Stimulated activated CD8-positive, alpha-beta memory T cell treated with anti-CD3 and anti-CD28 coated beads, Interleukin-15, amount 100 ng/mL, for 48 hours (primary cell): ENCODE results near the gene NAA50.

ENCODE experiments used
- DNase-seq, 2 donors: peaks; one replicate each; pipeline ENCODE4 v3.0.0-alpha.2; 2020; ENCODE audit warnings: low read depth in 2 of 2

NAA50 gene

DNA sequence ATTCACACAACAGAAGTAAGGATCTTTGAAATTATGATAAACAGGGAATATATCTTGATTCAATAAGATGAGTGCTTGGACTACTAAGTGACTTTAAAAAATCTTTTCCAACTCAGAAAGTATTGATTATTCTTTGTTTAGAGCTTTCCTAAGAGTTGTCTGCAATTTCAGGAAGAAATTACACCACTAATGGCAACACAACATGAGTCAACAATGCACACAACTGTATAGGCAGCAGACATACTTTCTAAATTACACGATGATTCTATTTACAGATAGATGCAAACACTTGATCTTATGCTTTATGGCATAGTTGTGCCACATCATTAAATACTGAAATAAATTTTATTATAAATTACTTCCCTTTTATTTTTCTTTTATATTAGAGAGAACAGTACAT is 4.4 kb downstream of the NAA50 start:
- DNase-seq: no peak

DNA sequence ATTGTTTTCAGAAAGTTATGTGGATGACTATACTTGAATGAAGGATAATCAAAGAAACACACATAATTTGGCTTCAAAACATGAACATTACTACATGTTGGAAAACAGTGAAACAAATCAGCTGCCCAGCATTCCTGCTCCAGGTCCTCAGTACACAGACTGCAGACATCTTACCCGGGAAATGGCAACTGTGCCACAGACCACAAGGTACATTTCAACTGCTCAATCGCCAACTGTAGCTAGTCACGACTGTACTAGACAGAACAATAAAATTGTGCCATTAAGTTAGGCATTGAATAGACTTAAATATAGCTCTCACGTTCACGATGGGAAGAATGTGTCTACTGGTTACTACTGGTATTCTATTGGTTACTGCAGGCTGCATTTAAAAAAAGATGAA is 5.0 kb downstream of the NAA50 start:
- DNase-seq: no peak

- DNase-seq: no peak
Measured at GRCh38 chr3:113736548-113737089, 9.4 kb downstream of the NAA50 start.

GRCh38 chr3:113731694-113732093 is 14.4 kb downstream of the NAA50 start:
- no peak for DNase-seq

- DNase-seq: no peak
Measured at GRCh38 chr3:113730550-113730949, 15.5 kb downstream of the NAA50 start.

GRCh38 chr3:113728661-113729060 is 17.4 kb downstream of the NAA50 start:
- DNase-seq: no peak

- DNase-seq: no peak
Measured at GRCh38 chr3:113721636-113722035, 24.4 kb downstream of the NAA50 start.

DNA sequence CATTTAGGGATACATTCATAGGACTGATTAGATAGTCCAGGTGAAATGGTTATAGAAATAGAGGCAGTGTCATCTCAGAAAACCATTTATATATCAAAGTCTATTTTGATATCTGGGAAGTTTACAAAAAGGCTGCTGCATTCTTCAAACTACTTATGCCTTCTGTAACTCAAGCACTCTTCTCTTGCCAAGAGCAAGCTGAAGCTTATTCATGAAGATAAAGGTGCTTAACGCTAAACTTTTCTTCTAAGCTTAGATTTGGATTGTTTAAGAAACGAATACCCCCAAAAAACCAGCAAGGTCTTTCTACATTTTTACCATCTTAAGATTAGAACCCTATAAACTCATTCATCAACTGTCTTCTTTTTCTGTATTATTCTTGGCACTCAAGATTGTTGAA is 26.3 kb downstream of the NAA50 start:
- no peak for DNase-seq

- no peak for DNase-seq
Measured at GRCh38 chr3:113719294-113719693, 26.8 kb downstream of the NAA50 start.

GRCh38 chr3:113717818-113718217 is 28.2 kb downstream of the NAA50 start:
- DNase-seq: no peak

GRCh38 chr3:113717308-113717707 is 28.7 kb downstream of the NAA50 start:
- DNase-seq: no peak

- DNase-seq: no peak
Measured at GRCh38 chr3:113714702-113715101, 31.3 kb downstream of the NAA50 start.

DNA sequence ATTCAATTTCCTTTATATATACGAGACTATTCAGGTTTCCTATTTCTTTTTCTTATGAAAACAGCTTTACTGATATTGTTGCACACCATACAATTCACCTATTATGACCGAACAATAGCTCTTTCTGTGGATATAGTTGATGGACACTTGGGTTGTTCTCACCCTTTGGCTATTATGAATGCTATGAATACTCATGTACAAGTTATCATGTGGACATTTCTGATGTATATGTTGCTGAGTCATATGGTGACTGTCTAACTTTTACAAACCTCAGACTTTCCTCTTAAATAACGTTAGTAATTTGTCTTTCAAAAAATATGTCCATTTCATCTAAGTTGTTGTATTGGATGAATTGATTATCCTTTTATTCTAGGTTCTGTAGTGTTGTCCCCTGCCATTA is 33.9 kb downstream of the NAA50 start:
- no peak for DNase-seq

- no peak for DNase-seq
Measured at GRCh38 chr3:113707835-113708234, 38.2 kb downstream of the NAA50 start.

DNA sequence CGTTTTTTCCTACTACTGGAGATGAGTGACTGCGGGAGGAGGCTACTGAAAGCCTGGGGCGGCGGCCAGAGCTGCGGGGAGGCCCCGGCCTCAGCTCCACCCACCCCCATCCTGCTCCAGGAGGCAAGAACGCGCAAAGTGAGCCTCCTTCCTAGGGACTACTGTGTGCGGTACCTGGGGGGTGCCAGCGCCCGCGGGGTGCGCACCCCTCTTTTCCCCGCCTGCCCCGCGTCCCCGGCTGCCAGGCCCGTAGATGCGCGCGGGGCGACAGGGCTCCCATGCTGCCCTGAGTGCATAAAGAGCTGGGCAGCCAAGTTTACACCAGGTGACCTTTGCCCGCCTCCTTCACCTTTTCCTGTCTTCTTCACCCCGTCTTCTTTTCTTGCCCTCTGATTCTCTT is 47.1 kb downstream of the NAA50 start:
- no peak for DNase-seq

DNA sequence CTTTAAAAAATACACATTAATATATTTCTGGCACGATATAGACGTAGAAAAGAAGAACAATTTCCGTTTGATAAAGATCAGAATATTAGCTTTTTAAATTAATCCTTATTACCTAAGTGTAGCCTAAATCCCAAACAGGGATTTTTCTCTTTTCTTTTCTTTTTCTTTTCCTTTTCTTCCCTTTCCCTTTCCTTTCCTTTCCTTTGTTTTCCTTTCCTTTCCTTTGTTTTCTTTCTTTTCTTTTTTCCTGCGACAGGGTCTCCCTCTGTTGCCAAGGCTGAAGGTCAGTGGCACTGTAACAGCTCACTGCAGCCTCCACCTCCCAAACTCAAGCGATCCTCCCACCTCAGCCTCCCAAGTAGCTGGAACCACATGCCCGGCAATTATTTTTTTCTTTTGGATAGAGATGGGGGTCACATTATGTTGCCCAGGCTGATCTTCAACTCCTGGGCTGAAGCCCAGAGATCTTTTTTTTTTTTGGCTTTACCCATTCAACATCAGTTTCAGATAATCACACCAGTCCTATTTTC is 47.8 kb downstream of the NAA50 start:
- DNase-seq: no peak

- DNase-seq: no peak
Measured at GRCh38 chr3:113697500-113698090, 48.5 kb downstream of the NAA50 start.

- peak; percentile 98 to 99 for DNase-seq
Measured at GRCh38 chr3:113696658-113697499, 49.2 kb downstream of the NAA50 start.

DNA sequence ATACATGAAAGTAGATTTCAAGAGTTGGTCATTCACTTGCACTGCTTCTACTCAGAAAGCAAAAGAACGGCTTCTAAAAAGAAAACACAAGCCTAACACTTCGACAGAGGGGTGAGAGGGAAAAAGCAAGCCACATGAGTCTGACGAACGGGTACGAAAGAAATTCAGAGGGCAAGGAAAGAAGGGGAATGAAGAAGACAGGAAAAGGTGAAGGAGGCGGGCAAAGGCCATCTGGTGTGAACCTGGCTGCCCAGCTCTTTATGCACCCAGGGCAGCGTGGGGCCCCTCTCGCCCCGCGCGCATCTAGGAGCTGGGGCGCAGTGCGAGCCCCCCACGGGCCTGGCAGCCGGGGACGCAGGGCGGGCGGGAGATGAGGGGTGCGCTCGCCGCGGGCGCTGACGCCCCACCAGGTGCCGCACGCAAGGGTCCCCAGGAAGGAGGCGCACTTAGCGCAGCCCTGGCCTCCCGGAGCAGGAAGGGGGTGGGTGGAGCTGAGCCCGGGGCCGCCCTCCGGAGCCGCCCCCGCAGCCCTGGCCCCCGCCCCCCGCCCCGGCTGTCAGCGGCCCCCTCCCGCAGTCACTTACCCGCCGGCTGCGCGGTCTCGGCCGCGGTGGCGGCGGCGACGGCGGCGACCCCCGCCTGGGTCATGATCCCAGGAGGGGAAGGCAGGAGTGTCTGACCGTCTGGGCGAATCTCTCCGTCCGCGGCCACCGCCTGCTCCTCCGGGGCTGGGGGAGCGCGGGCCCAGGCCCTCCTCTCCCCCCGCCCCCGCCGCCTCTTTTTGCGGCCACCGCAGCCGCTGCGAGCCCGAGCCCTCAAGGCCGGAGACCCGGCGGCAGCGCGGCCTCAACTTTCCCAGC is 50.0 kb downstream of the NAA50 start, which contains the start of gene USF3:
Gene USF3 (minus strand): TSS at position 857 of the 860 bp plus-strand sequence. CDS start 21,764 bp downstream, outside the sequence.
- peak; percentile 77 to 78 for DNase-seq

- DNase-seq: no peak
Measured at GRCh38 chr3:113695431-113695785, 50.6 kb downstream of the NAA50 start.

- DNase-seq: no peak
Measured at GRCh38 chr3:113690482-113690881, 55.6 kb downstream of the NAA50 start.
